ENCODE data around the gene ZDHHC16. TPM values are rescaled to one million over a fixed set of nuclear protein-coding genes. Genes with fewer than 3 reads are reported as not detected.

The ZDHHC16 gene
- total RNA-seq, 1 experiment from 2014 or later, result 64.5 TPM

DNA sequence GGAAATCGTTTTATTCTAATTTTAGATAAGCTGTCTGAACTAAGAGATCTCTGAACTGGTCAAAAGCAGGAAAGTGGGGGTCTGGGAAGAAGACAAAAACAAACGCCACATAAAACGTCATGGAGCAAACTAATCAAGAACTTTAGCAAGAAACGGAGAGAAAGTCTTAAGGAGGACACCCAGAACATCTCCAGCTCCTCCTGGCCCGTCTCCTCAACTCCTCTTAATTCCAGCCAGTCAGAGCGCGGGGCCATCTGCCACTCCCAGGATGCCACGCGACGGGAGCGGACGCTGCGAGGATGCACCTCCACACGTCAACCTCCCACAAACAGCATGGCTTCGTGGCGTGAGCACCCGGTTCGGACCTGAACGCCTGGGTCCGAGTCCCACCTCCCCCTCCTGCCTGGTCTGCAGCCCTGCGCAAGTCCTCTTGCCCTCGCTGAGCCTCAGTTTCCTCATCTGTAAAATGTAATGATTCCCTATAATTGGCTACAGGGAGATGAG lies 51.6 kb downstream of the ZDHHC16 start:
- TF ChIP-seq SIN3A (IDR thresholded peaks at IDR 0.05; ENCODE audit: borderline replicate concordance, insufficient read depth, low read depth, low read length) (peak; percentile 77; the same call in 1 of the 2 replicates), POLR2AphosphoS5 (IDR thresholded peaks at IDR 0.05; ENCODE audit: low read depth, low read length) (peak; percentile 79)
- TF ChIP-seq, protein P1, sequence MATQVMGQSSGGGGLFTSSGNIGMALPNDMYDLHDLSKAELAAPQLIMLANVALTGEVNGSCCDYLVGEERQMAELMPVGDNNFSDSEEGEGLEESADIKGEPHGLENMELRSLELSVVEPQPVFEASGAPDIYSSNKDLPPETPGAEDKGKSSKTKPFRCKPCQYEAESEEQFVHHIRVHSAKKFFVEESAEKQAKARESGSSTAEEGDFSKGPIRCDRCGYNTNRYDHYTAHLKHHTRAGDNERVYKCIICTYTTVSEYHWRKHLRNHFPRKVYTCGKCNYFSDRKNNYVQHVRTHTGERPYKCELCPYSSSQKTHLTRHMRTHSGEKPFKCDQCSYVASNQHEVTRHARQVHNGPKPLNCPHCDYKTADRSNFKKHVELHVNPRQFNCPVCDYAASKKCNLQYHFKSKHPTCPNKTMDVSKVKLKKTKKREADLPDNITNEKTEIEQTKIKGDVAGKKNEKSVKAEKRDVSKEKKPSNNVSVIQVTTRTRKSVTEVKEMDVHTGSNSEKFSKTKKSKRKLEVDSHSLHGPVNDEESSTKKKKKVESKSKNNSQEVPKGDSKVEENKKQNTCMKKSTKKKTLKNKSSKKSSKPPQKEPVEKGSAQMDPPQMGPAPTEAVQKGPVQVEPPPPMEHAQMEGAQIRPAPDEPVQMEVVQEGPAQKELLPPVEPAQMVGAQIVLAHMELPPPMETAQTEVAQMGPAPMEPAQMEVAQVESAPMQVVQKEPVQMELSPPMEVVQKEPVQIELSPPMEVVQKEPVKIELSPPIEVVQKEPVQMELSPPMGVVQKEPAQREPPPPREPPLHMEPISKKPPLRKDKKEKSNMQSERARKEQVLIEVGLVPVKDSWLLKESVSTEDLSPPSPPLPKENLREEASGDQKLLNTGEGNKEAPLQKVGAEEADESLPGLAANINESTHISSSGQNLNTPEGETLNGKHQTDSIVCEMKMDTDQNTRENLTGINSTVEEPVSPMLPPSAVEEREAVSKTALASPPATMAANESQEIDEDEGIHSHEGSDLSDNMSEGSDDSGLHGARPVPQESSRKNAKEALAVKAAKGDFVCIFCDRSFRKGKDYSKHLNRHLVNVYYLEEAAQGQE (IDR thresholded peaks at IDR 0.05; ENCODE audit: insufficient read depth in 1 of 2, low read depth in 2 of 2, low read length in 1 of 2), result no peak
- no peaks in the 10 kb centered on the region for H3K27me3 ChIP-seq (ENCODE audit: control insufficient read depth, insufficient read depth, low read length)
- ChIA-PET POLR2A (no interaction called here), CTCF (interaction anchor here (0.6 to 0.8 kb wide), 2 partner anchors 55 to 85 kb away, joined by 4 to 6 read pairs; no protein-coding TSS in a partner anchor)
- H3K4me3 ChIP-seq (ENCODE audit: low read depth in 2 of 2, low read length in 2 of 2), result peak overlapping the region; percentile 93 to 99
- DNase-seq (ENCODE audit: low read depth, low spot score) (no peak), ATAC-seq (peak; percentile 68)
- in situ Hi-C loops (cut with HindIII; ENCODE audit: low pct_unique_long_range_greater_than_20kb, low sequenced_read_pairs) (no loop called here), intact Hi-C loops (cut with micrococcal nuclease; ENCODE audit: unreplicated experiment) (loop anchor here (5.0 kb wide), 1 partner anchor 45 kb away; no protein-coding TSS in a partner anchor)
- no peaks in the 10 kb centered on the region for H3K9me3 ChIP-seq (ENCODE audit: control insufficient read depth, insufficient read depth, low read depth, low read length)
- H3K36me3 ChIP-seq (ENCODE audit: control insufficient read depth, insufficient read depth, low read length), result no peaks in the 10 kb centered on the region; the same call in 1 of the 2 replicates
- H3K27ac ChIP-seq (ENCODE audit: low read length), result peak overlapping the region; percentile 93
- peaks cover 46% of the 10 kb centered on the region for H3K4me1 ChIP-seq (ENCODE audit: control insufficient read depth, insufficient read depth, low read length)
- BruUV-seq (replicated peaks), result no TSS peak

DNA sequence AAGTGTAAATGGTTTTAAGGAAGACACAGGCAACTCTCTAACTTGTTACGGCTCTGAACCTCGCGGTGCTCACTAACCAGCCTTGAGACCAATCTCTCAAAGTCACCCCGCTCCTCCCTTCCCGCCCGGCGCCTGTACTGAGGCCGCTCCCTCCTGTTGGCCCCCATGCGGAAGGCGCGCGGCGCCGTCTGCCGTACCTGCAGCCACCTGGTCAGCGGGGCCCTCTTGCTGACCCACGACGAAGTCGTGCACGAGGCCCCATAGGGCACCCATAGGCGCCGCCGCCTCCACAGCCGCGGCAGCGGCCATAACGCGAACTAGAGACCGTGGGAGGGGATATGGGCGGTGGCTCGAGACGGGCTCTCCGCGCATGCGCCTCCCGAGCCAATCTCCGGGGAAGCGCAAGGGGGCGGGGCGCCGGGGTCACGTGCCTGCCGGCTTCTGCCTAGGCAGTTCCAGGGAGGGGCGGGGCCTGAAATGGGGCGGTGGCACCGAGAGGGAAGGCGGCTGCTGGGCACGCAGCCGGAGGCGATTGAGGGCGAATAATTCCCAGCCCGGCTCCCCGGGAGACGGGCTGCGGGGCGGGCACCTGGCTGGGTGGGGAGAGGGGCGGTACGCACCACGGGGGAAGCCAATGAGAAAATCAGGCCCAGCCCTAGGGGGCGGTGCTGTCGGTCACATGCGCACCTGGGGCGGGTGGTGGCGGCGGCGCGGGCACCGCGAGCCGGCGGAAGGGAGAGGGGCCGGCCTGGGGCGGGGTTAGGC lies 52.3 kb downstream of the ZDHHC16 start, which contains the start of gene MMS19:
Gene MMS19 (minus strand): TSS at position 347 of the 765 bp plus-strand sequence. CDS start 38 bp downstream, at position 309.
- Histone ChIP-seq H3K27ac (ENCODE audit: low read length) (peak within 1 kb of the TSS; percentile 93), H3K4me3 (ENCODE audit: low read depth in 2 of 2, low read length in 2 of 2) (peak within 1 kb of the TSS; percentile 93 to 99), H3K36me3 (ENCODE audit: control insufficient read depth, insufficient read depth, low read length) (no peaks in the 10 kb centered on the region; the same call in 1 of the 2 replicates), H3K27me3 (ENCODE audit: control insufficient read depth, insufficient read depth, low read length) (no peaks in the 10 kb centered on the region), H3K4me1 (ENCODE audit: control insufficient read depth, insufficient read depth, low read length) (peaks cover 46% of the 10 kb centered on the region), H3K9me3 (ENCODE audit: control insufficient read depth, insufficient read depth, low read depth, low read length) (no peaks in the 10 kb centered on the region)
- in situ Hi-C loops (cut with HindIII; ENCODE audit: low pct_unique_long_range_greater_than_20kb, low sequenced_read_pairs), result no loop called here
- CTCF ChIA-PET, result interaction anchor here (0.6 to 0.9 kb wide), 5 partner anchors 17 to 85 kb away, joined by 3 to 6 read pairs (median 4); no protein-coding TSS in a partner anchor
- TF ChIP-seq, protein P2, sequence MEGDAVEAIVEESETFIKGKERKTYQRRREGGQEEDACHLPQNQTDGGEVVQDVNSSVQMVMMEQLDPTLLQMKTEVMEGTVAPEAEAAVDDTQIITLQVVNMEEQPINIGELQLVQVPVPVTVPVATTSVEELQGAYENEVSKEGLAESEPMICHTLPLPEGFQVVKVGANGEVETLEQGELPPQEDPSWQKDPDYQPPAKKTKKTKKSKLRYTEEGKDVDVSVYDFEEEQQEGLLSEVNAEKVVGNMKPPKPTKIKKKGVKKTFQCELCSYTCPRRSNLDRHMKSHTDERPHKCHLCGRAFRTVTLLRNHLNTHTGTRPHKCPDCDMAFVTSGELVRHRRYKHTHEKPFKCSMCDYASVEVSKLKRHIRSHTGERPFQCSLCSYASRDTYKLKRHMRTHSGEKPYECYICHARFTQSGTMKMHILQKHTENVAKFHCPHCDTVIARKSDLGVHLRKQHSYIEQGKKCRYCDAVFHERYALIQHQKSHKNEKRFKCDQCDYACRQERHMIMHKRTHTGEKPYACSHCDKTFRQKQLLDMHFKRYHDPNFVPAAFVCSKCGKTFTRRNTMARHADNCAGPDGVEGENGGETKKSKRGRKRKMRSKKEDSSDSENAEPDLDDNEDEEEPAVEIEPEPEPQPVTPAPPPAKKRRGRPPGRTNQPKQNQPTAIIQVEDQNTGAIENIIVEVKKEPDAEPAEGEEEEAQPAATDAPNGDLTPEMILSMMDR (IDR thresholded peaks at IDR 0.05), result no peak
- TF ChIP-seq TCF7L2 (IDR thresholded peaks at IDR 0.05; ENCODE audit: low read depth, low read length), result no peak
- peak; percentile 8; the same call in 1 of the 2 replicates for TF ChIP-seq SIN3A (IDR thresholded peaks at IDR 0.05; ENCODE audit: borderline replicate concordance, insufficient read depth, low read depth, low read length)
- TF ChIP-seq POLR2AphosphoS5 (IDR thresholded peaks at IDR 0.05; ENCODE audit: low read depth, low read length), result peak; percentile 68
- DNase-seq (ENCODE audit: low read depth, low spot score) (peak; percentile 81), ATAC-seq (peak; percentile 96)
- POLR2A ChIA-PET, result interaction anchor here (0.6 kb wide), 1 partner anchor 33 kb away, joined by 8 read pairs; no protein-coding TSS in a partner anchor
- BruUV-seq (replicated peaks), result no TSS peak
- intact Hi-C loops (cut with micrococcal nuclease; ENCODE audit: unreplicated experiment), result loop anchor here (5.0 kb wide), 1 partner anchor 44 kb away; no protein-coding TSS in a partner anchor
